Prostate gland (tissue), 2 donors: ENCODE measurements around the gene RRAS2. TPM values are rescaled to one million over a fixed set of nuclear protein-coding genes. Genes with fewer than 3 reads are reported as not detected.

Experiments used
- DNase-seq: peaks from one replicate; pipeline ENCODE4 v3.0.0-alpha.2; 2019; ENCODE audit warnings: low spot score
- H3K27ac ChIP-seq, 2 donors: fragments of 200-600 bp; sonication (generic); 2 replicates each; pipeline ENCODE4 v1.5.1; 2017 to 2019
- H3K27me3 ChIP-seq: fragments of 200-600 bp; sonication (generic); replicated peaks from 2 replicates; pipeline ENCODE4 v1.5.1; 2019; ENCODE audit not compliant: insufficient read depth
- H3K36me3 ChIP-seq, 2 donors: fragments of 200-600 bp; sonication (generic); 1 replicate in 1 of 2; 2 replicates in 1 of 2; pipeline versions ENCODE4 v1.5.1 to v1.8.1; 2017 to 2019
- H3K4me1 ChIP-seq: fragments of 200-600 bp; sonication (generic); replicated peaks from 2 replicates; pipeline ENCODE4 v1.5.1; 2019
- H3K4me3 ChIP-seq, 2 donors: fragments of 200-600 bp; sonication (generic); 2 replicates each; pipeline ENCODE4 v1.5.1; 2017 to 2019
- H3K9me3 ChIP-seq: fragments of 200-600 bp; sonication (generic); 2 replicates; pipeline ENCODE4 v1.5.1; 2017
- POLR2A ChIP-seq: fragments of 450-650 bp; IDR thresholded peaks from one replicate; pipeline ENCODE4 v1.6.1; 2016; ENCODE audit warnings: antibody characterized with exemption, mild to moderate bottlenecking
- POLR2AphosphoS5 ChIP-seq: sonication (generic); formaldehyde crosslinking; IDR thresholded peaks from one replicate; pipeline ENCODE4 v1.6.1; 2017; ENCODE audit warnings: antibody characterized with exemption
- WGBS: methylation state at CpG from one replicate; pipeline ENCODE4 v1.1.5; 2018; 5-methylcytosine and 5-hydroxymethylcytosine counted together
- intact Hi-C: fragments of 100-400 bp; cut with DNase I; formaldehyde crosslinking; loops from one replicate; pipeline ENCODE4 v1.14.2; 2022
- total RNA-seq, 2 donors: library from RNA; depleted of rRNA; stranded (reverse); fragments of >200 nt; gene quantifications; one replicate each; pipeline ENCODE4 v1.1.0, GENCODE V29; 2016
- TF ChIP-seq, protein P1 (sequence below), 4 experiments: fragments of 200-600 bp in 2 of 4; fragments of 450-650 bp in 2 of 4; sonication (generic) in 2 of 4; IDR thresholded peaks; 1 replicate in 3 of 4; 2 replicates in 1 of 4; pipeline ENCODE4 v1.5.1; 2016 to 2019; ENCODE audit warnings: antibody characterized with exemption in 4 of 4, mild to moderate bottlenecking in 2 of 4, moderate library complexity in 2 of 4

RRAS2 gene
- total RNA-seq, 2 donors from 2014 or later, result 40.5 to 59.6 TPM

DNA sequence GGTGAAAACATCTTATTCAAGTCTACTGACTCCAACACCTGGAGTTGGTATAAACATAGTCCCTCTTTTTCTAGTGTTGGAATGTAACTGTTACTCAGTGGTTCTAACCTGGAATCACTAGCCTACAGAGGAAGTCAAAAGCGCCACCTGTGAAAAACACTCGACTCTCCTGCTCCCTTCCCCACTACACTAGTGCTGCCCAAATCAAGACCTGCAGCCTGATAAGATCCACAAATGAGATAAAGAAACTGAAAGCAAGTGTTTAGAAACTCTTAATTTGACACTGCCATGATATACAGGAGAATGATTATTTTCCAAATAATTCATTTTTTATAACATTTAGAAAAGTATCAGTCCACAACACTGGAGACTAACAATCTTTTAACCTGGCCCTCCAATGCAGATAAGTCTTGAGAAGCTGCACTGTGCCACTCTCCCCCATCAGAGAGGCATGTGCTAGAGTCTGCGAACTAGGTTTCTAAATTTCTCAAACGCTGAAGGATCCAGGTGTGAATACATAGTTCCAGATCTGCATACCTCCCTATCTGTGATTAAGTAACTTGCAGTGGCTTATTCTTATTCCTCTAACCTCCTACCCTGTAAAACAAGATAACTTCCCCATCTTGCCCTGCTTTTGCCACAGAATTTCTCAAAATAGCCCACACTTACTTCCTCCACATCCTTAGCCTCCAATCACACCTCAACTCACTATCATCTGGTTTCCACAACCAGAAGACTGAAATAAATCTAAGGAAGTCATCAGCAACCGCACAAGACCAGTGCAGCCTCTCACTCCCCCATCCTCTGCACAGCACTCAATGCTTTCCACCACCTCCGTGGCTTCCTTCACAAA is 88.1 kb downstream of the RRAS2 start:
- TF ChIP-seq POLR2A, result no peak
- TF ChIP-seq, protein P1, sequence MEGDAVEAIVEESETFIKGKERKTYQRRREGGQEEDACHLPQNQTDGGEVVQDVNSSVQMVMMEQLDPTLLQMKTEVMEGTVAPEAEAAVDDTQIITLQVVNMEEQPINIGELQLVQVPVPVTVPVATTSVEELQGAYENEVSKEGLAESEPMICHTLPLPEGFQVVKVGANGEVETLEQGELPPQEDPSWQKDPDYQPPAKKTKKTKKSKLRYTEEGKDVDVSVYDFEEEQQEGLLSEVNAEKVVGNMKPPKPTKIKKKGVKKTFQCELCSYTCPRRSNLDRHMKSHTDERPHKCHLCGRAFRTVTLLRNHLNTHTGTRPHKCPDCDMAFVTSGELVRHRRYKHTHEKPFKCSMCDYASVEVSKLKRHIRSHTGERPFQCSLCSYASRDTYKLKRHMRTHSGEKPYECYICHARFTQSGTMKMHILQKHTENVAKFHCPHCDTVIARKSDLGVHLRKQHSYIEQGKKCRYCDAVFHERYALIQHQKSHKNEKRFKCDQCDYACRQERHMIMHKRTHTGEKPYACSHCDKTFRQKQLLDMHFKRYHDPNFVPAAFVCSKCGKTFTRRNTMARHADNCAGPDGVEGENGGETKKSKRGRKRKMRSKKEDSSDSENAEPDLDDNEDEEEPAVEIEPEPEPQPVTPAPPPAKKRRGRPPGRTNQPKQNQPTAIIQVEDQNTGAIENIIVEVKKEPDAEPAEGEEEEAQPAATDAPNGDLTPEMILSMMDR (IDR thresholded peaks at IDR 0.05), result no peak
- TF ChIP-seq POLR2AphosphoS5, result no peak
- DNase-seq, result no peak
- Histone ChIP-seq H3K4me1 (no peaks in the 10 kb centered on the region), H3K4me3 (no peak overlapping the region), H3K27me3 (no peaks in the 10 kb centered on the region), H3K36me3 (no peaks in the 10 kb centered on the region), H3K27ac (no peak overlapping the region), H3K9me3 (no peaks in the 10 kb centered on the region)
- WGBS, result 61% methylated on average over 6 of the region's 6 CpGs
- intact Hi-C loops, result no loop called here

GRCh38 chr11:14269692-14270573 is 89.0 kb downstream of the RRAS2 start:
- 81% methylated on average over 5 of the region's 5 CpGs for WGBS
- no peak overlapping the region for H3K4me3 ChIP-seq
- TF ChIP-seq POLR2AphosphoS5, result no peak
- TF ChIP-seq POLR2A, result no peak
- TF ChIP-seq, protein P1 (IDR thresholded peaks at IDR 0.05), result no peak
- intact Hi-C loops, result no loop called here
- no peaks in the 10 kb centered on the region for H3K4me1 ChIP-seq
- H3K27me3 ChIP-seq, result no peaks in the 10 kb centered on the region
- DNase-seq, result no peak
- H3K9me3 ChIP-seq, result no peaks in the 10 kb centered on the region
- H3K27ac ChIP-seq, result no peak overlapping the region
- no peaks in the 10 kb centered on the region for H3K36me3 ChIP-seq

GRCh38 chr11:14267861-14268635 is 90.9 kb downstream of the RRAS2 start:
- no peak overlapping the region for H3K4me3 ChIP-seq
- no peak for DNase-seq
- no peaks in the 10 kb centered on the region for H3K4me1 ChIP-seq
- no peaks in the 10 kb centered on the region for H3K9me3 ChIP-seq
- TF ChIP-seq POLR2A (no peak), POLR2AphosphoS5 (no peak)
- TF ChIP-seq, protein P1 (IDR thresholded peaks at IDR 0.05), result no peak
- H3K27ac ChIP-seq, result no peak overlapping the region
- H3K27me3 ChIP-seq, result no peaks in the 10 kb centered on the region
- no peaks in the 10 kb centered on the region for H3K36me3 ChIP-seq
- WGBS, result 91% methylated on average over 6 of the region's 6 CpGs
- intact Hi-C loops, result no loop called here

DNA sequence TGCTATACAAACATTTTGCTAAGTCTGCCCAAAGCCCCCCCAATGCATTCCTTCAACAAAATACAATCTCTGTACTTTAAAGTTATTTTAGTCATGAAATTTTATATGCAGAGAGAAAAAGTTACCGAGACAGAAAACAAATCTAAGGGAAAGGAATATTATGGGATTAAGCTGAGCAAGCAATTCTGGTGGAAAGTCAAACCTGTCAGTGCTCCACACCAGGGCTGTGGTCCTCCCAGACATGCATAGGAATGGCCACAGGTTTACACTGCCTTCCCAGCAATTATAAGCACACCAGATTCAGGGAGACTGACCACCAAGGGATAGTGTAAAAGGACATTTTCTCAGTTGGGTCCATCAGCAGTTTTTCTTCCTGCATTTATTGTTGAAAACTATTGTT is 92.4 kb downstream of the RRAS2 start:
- H3K36me3 ChIP-seq, result no peaks in the 10 kb centered on the region
- DNase-seq, result no peak
- intact Hi-C loops, result no loop called here
- WGBS, result 68% methylated on average over 1 of the region's 1 CpG
- H3K4me1 ChIP-seq, result no peaks in the 10 kb centered on the region
- H3K4me3 ChIP-seq, result no peak overlapping the region
- TF ChIP-seq POLR2AphosphoS5 (no peak), POLR2A (no peak)
- TF ChIP-seq, protein P1 (IDR thresholded peaks at IDR 0.05), result no peak
- no peaks in the 10 kb centered on the region for H3K27me3 ChIP-seq
- no peaks in the 10 kb centered on the region for H3K9me3 ChIP-seq
- H3K27ac ChIP-seq, result no peak overlapping the region
